ENCODE measurements around the gene COPE. TPM values are rescaled to one million over a fixed set of nuclear protein-coding genes. Genes with fewer than 3 reads are reported as not detected.

The COPE gene
- polyA plus RNA-seq, 3 donors, result 91.0 to 108 (median 106) TPM

- DNase-seq (ENCODE audit: low read depth in 3 of 3, low spot score in 2 of 3), result no peak
Measured at GRCh38 chr19:18896421-18896841, 22.8 kb downstream of the COPE start.

- no peak for DNase-seq (ENCODE audit: low read depth in 3 of 3, low spot score in 2 of 3)
Measured at GRCh38 chr19:18895824-18896341, 23.3 kb downstream of the COPE start, which contains the start of gene CERS1. CERS1 (minus strand) TSS chr19:18896158; CDS start chr19:18896072, 86 bp downstream.

- DNase-seq (ENCODE audit: low read depth in 3 of 3, low spot score in 2 of 3), result no peak
Measured at GRCh38 chr19:18895038-18895823, 24.0 kb downstream of the COPE start.

GRCh38 chr19:18894254-18895037 is 24.7 kb downstream of the COPE start:
- DNase-seq (ENCODE audit: low read depth in 3 of 3, low spot score in 2 of 3), result no peak

GRCh38 chr19:18893587-18894253 is 25.5 kb downstream of the COPE start:
- no peak for DNase-seq (ENCODE audit: low read depth in 3 of 3, low spot score in 2 of 3)

- no peak for DNase-seq (ENCODE audit: low read depth in 3 of 3, low spot score in 2 of 3)
Measured at GRCh38 chr19:18889949-18890745, 29.0 kb downstream of the COPE start.

GRCh38 chr19:18886972-18887371 is 32.2 kb downstream of the COPE start:
- DNase-seq (ENCODE audit: low read depth in 3 of 3, low spot score in 2 of 3), result no peak

GRCh38 chr19:18883526-18884304 is 35.5 kb downstream of the COPE start:
- no peak for DNase-seq (ENCODE audit: low read depth in 3 of 3, low spot score in 2 of 3)

- DNase-seq (ENCODE audit: low read depth in 3 of 3, low spot score in 2 of 3), result no peak
Measured at GRCh38 chr19:18881491-18881890, 37.7 kb downstream of the COPE start.

GRCh38 chr19:18879579-18880373 is 39.4 kb downstream of the COPE start:
- no peak for DNase-seq (ENCODE audit: low read depth in 3 of 3, low spot score in 2 of 3)

- no peak for DNase-seq (ENCODE audit: low read depth in 3 of 3, low spot score in 2 of 3)
Measured at GRCh38 chr19:18878858-18879578, 40.2 kb downstream of the COPE start.

GRCh38 chr19:18878058-18878797 is 41.0 kb downstream of the COPE start:
- no peak for DNase-seq (ENCODE audit: low read depth in 3 of 3, low spot score in 2 of 3)

GRCh38 chr19:18876865-18877264 is 42.3 kb downstream of the COPE start:
- no peak for DNase-seq (ENCODE audit: low read depth in 3 of 3, low spot score in 2 of 3)

- DNase-seq (ENCODE audit: low read depth in 3 of 3, low spot score in 2 of 3), result no peak
Measured at GRCh38 chr19:18875726-18876125, 43.5 kb downstream of the COPE start.

GRCh38 chr19:18871543-18871942 is 47.6 kb downstream of the COPE start:
- no peak for DNase-seq (ENCODE audit: low read depth in 3 of 3, low spot score in 2 of 3)

- no peak for DNase-seq (ENCODE audit: low read depth in 3 of 3, low spot score in 2 of 3)
Measured at GRCh38 chr19:18870531-18871172, 48.5 kb downstream of the COPE start.

Measured in right renal cortex interstitium (tissue), 3 donors.